UCSD-AML1 (cell line): ENCODE measurements around the gene C16orf95.

Source experiments
- DNase-seq: peaks from one replicate; lab custom pipeline; 2025; ENCODE audit not compliant: unreplicated experiment; lab: John Stamatoyannopoulos, UW

Gene C16orf95

GRCh38 chr16:87332150-87332549 is 15.0 kb upstream of the C16orf95 start:
- no peak for DNase-seq

- no peak for DNase-seq
Observed at GRCh38 chr16:87331241-87331801, 14.1 kb upstream of the C16orf95 start.

GRCh38 chr16:87330646-87331045 is 13.5 kb upstream of the C16orf95 start:
- DNase-seq = no peak

GRCh38 chr16:87330257-87330624 is 13.0 kb upstream of the C16orf95 start:
- no peak for DNase-seq

GRCh38 chr16:87329436-87330256 is 12.5 kb upstream of the C16orf95 start:
- no peak for DNase-seq

GRCh38 chr16:87328846-87329245 is 11.7 kb upstream of the C16orf95 start:
- no peak for DNase-seq

- no peak for DNase-seq
Observed at GRCh38 chr16:87327798-87328495, 10.8 kb upstream of the C16orf95 start.

GRCh38 chr16:87326151-87326571 is 9.0 kb upstream of the C16orf95 start:
- DNase-seq = no peak

- no peak for DNase-seq
Observed at GRCh38 chr16:87325423-87325858, 8.2 kb upstream of the C16orf95 start.

- peak; percentile 32 for DNase-seq
Observed at GRCh38 chr16:87324411-87325275, 7.5 kb upstream of the C16orf95 start.

GRCh38 chr16:87323727-87324410 is 6.7 kb upstream of the C16orf95 start:
- DNase-seq = no peak

GRCh38 chr16:87322833-87323726 is 5.9 kb upstream of the C16orf95 start:
- no peak for DNase-seq

- no peak for DNase-seq
Observed at GRCh38 chr16:87322360-87322759, 5.2 kb upstream of the C16orf95 start.

GRCh38 chr16:87321336-87322107 is 4.3 kb upstream of the C16orf95 start:
- no peak for DNase-seq

GRCh38 chr16:87320510-87321227 is 3.5 kb upstream of the C16orf95 start:
- DNase-seq = no peak

GRCh38 chr16:87319997-87320491 is 2.9 kb upstream of the C16orf95 start:
- DNase-seq = no peak

GRCh38 chr16:87319011-87319410 is 1.8 kb upstream of the C16orf95 start:
- no peak for DNase-seq
